Measurements from ENCODE around the gene METTL1. TPM values are rescaled to one million over a fixed set of nuclear protein-coding genes. Genes with fewer than 3 reads are reported as not detected.
A peak's percentile ranks its signal among the peaks of the same experiment; 100 is the strongest.

METTL1 gene
- total and polyA plus RNA-seq, 4 donors, result 2.8 to 11.2 (median 7.1) TPM

GRCh38 chr12:57729321-57729844, 42.5 kb downstream of the METTL1 start:
- TF ChIP-seq YY1 (IDR thresholded peaks at IDR 0.05), result no peak
- TF ChIP-seq HNF4G (IDR thresholded peaks at IDR 0.05), result no peak
- no peak for TF ChIP-seq ATF3 (IDR thresholded peaks at IDR 0.05)
- no peak for TF ChIP-seq NR2F2 (IDR thresholded peaks at IDR 0.05)
- no peak for TF ChIP-seq REST (IDR thresholded peaks at IDR 0.05)
- TF ChIP-seq EGR1 (IDR thresholded peaks at IDR 0.05; ENCODE audit: low read depth in 2 of 2), result no peak
- TF ChIP-seq TAF1 (conservative IDR thresholded peaks at IDR 0.05), result no peak
- H3K4me3 ChIP-seq (ENCODE audit: low read depth in 1 of 3, low read length in 3 of 3), result no peak overlapping the region
- 58% methylated on average over 5 of the region's 5 CpGs for WGBS
- no peak overlapping the region for H3K9ac ChIP-seq (ENCODE audit: low read depth in 1 of 2, low read length in 2 of 2)
- H3K27me3 ChIP-seq (ENCODE audit: control insufficient read depth in 4 of 4, insufficient read depth in 4 of 4, low read length in 3 of 4), result no peaks in the 10 kb centered on the region
- peaks cover 0 to 14% (median 9%) of the 10 kb centered on the region in 4 donors for H3K4me1 ChIP-seq (ENCODE audit: control insufficient read depth in 4 of 4, insufficient read depth in 4 of 4, low read length in 3 of 4)
- no peaks in the 10 kb centered on the region for H3K36me3 ChIP-seq (ENCODE audit: control insufficient read depth in 4 of 4, insufficient read depth in 3 of 4, low read depth in 1 of 4, low read length in 3 of 4)
- no peak overlapping the region for H3K27ac ChIP-seq (ENCODE audit: low read depth in 1 of 2, low read length in 2 of 2)
- no peaks in the 10 kb centered on the region for H3K9me3 ChIP-seq (ENCODE audit: control insufficient read depth in 4 of 4, low read length in 3 of 4)
- no peak for DNase-seq (ENCODE audit: low spot score)

- no peak overlapping the region for H3K4me3 ChIP-seq (ENCODE audit: low read depth in 1 of 3, low read length in 3 of 3)
- H3K4me1 ChIP-seq (ENCODE audit: control insufficient read depth in 4 of 4, insufficient read depth in 4 of 4, low read length in 3 of 4), result peaks cover 0 to 14% (median 9%) of the 10 kb centered on the region in 4 donors
- no peaks in the 10 kb centered on the region for H3K36me3 ChIP-seq (ENCODE audit: control insufficient read depth in 4 of 4, insufficient read depth in 3 of 4, low read depth in 1 of 4, low read length in 3 of 4)
- no peak overlapping the region for H3K27ac ChIP-seq (ENCODE audit: low read depth in 1 of 2, low read length in 2 of 2)
- H3K9me3 ChIP-seq (ENCODE audit: control insufficient read depth in 4 of 4, low read length in 3 of 4), result no peaks in the 10 kb centered on the region
- whole genome bisulfite sequencing, result 40% methylated on average over 21 of the region's 21 CpGs
- H3K27me3 ChIP-seq (ENCODE audit: control insufficient read depth in 4 of 4, insufficient read depth in 4 of 4, low read length in 3 of 4), result no peaks in the 10 kb centered on the region
- peak; percentile 32 for DNase-seq (ENCODE audit: low spot score)
- TF ChIP-seq REST (IDR thresholded peaks at IDR 0.05), result no peak
- TF ChIP-seq RXRA (IDR thresholded peaks at IDR 0.05), result peak in 1 of 2 donors; percentile 17
- H3K9ac ChIP-seq (ENCODE audit: low read depth in 1 of 2, low read length in 2 of 2), result no peak overlapping the region
Observed at GRCh38 chr12:57727758-57728395, 44.0 kb downstream of the METTL1 start.
